Neural progenitor cell (in vitro differentiated cells): ENCODE data around the gene SMC3. TPM values are rescaled to one million over a fixed set of nuclear protein-coding genes. Genes with fewer than 3 reads are reported as not detected.
"Not testable (repeated sequence)": the region's sequence is repeated elsewhere in the genome, so short reads cannot be mapped to it uniquely, and the experiment has no call there.

Experiments used
- DNase-seq: peaks from one replicate; pipeline ENCODE4 v3.0.0-alpha.2; 2016; ENCODE audit warnings: low spot score
- H2AFZ ChIP-seq: fragments of 200-600 bp; sonication (generic); replicated peaks from 2 replicates; pipeline ENCODE4 v1.6.1; 2016; ENCODE audit warnings: antibody characterized with exemption
- H3F3A ChIP-seq: fragments of 200-600 bp; sonication (generic); 2 replicates; pipeline ENCODE4 v1.6.1; 2016; ENCODE audit warnings: antibody characterized with exemption, low read depth
- H3K27ac ChIP-seq: fragments of 200-600 bp; sonication (generic); 2 replicates; pipeline ENCODE4 v1.5.1; 2016; ENCODE audit warnings: mild to moderate bottlenecking
- H3K27me3 ChIP-seq: fragments of 200-600 bp; sonication (generic); 2 replicates; pipeline ENCODE4 v1.6.1; 2016; ENCODE audit warnings: mild to moderate bottlenecking, moderate library complexity
- H3K36me3 ChIP-seq: fragments of 200-600 bp; sonication (generic); 2 replicates; pipeline ENCODE4 v1.5.1; 2016
- H3K4me1 ChIP-seq: fragments of 200-600 bp; sonication (generic); 2 replicates; pipeline ENCODE4 v1.6.1; 2016; ENCODE audit warnings: mixed run types
- H3K4me2 ChIP-seq: fragments of 200-600 bp; sonication (generic); 2 replicates; pipeline ENCODE4 v1.6.1; 2016
- H3K4me3 ChIP-seq: fragments of 200-600 bp; sonication (generic); 2 replicates; pipeline ENCODE4 v1.5.1; 2016
- H3K79me2 ChIP-seq: fragments of 200-600 bp; sonication (generic); 2 replicates; pipeline ENCODE4 v1.6.1; 2016; ENCODE audit warnings: low read depth
- H3K9ac ChIP-seq: fragments of 200-600 bp; sonication (generic); 2 replicates; pipeline ENCODE4 v1.6.1; 2016
- H3K9me3 ChIP-seq: fragments of 200-600 bp; sonication (generic); 2 replicates; pipeline ENCODE4 v1.5.1; 2016; ENCODE audit warnings: low read depth
- H4K20me1 ChIP-seq: fragments of 200-600 bp; sonication (generic); 2 replicates; pipeline ENCODE4 v1.6.1; 2016; ENCODE audit warnings: low read depth
- H3K27ac Mint-ChIP-seq: 3 replicates; pipeline ENCODE4 v1.8.0; 2021; ENCODE audit warnings: mixed read lengths
- H3K27me3 Mint-ChIP-seq: 2 replicates; pipeline ENCODE4 v1.8.0; 2022; ENCODE audit warnings: low read depth, mild to moderate bottlenecking, inconsistent platforms, moderate library complexity, mixed read lengths; ENCODE audit not compliant: insufficient read depth
- H3K36me3 Mint-ChIP-seq: 3 replicates; pipeline ENCODE4 v1.8.0; 2021; ENCODE audit warnings: mixed read lengths
- H3K4me1 Mint-ChIP-seq: 3 replicates; pipeline ENCODE4 v1.8.0; 2021; ENCODE audit warnings: mixed read lengths
- H3K4me3 Mint-ChIP-seq: 3 replicates; pipeline ENCODE4 v1.8.0; 2021; ENCODE audit warnings: mild to moderate bottlenecking, moderate library complexity, mixed read lengths
- H3K9me3 Mint-ChIP-seq: 3 replicates; pipeline ENCODE4 v1.8.0; 2020; ENCODE audit warnings: mixed read lengths
- CTCF ChIP-seq: fragments of 200-600 bp; sonication (generic); IDR thresholded peaks from 2 replicates; pipeline ENCODE4 v1.5.1; 2017; ENCODE audit warnings: antibody characterized with exemption, mild to moderate bottlenecking
- EZH2 ChIP-seq: fragments of 200-600 bp; sonication (generic); IDR thresholded peaks from 2 replicates; pipeline ENCODE4 v1.6.1; 2017; ENCODE audit warnings: antibody characterized with exemption, mild to moderate bottlenecking, moderate library complexity
- EZH2phosphoT487 ChIP-seq: fragments of 200-600 bp; sonication (generic); IDR thresholded peaks from 2 replicates; pipeline ENCODE4 v1.6.1; 2017; ENCODE audit warnings: antibody characterized with exemption
- total RNA-seq: library from RNA; depleted of rRNA; stranded (reverse); fragments of >200 nt; gene quantifications from 2 replicates; pipeline ENCODE4 v1.2.3, GENCODE V29; 2015; ENCODE audit warnings: low replicate concordance

SMC3 gene
- total RNA-seq, 1 donor from 2014 or later = 109 TPM

DNA sequence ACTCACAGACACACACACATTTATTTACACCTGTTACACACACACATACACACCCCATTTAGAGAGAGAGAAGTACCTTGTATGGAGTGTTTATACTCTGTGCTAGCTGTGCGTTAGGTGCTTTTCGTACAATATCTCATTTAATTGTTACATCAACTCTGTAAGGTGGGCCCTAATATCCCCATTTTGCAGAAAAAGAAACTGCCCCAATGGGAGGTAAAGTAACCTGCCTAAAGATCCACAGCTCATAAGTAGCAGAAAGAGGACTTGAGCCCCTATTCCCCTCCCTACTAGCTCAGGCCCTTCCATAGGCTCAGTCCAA is 52.9 kb downstream of the SMC3 start:
- Histone ChIP-seq H3F3A (no peaks in the 10 kb centered on the region), H3K79me2 (no peaks in the 10 kb centered on the region), H3K27me3 (no peaks in the 10 kb centered on the region), H2AFZ (no peak overlapping the region), H3K4me3 (no peak overlapping the region), H3K27ac (no peak overlapping the region), H4K20me1 (no peaks in the 10 kb centered on the region), H3K4me2 (no peak overlapping the region), H3K9me3 (no peaks in the 10 kb centered on the region), H3K9ac (no peak overlapping the region), H3K36me3 (no peaks in the 10 kb centered on the region), H3K4me1 (no peaks in the 10 kb centered on the region)
- no peak for TF ChIP-seq EZH2
- TF ChIP-seq EZH2phosphoT487 = no peak
- TF ChIP-seq CTCF = no peak
- Mint-ChIP-seq H3K27me3 (peaks cover 5% of the 10 kb centered on the region), H3K4me3 (no peak overlapping the region), H3K36me3 (no peaks in the 10 kb centered on the region), H3K4me1 (peaks cover 14% of the 10 kb centered on the region), H3K9me3 (no peaks in the 10 kb centered on the region), H3K27ac (no peak overlapping the region)
- DNase-seq = no peak

GRCh38 chr10:110623316-110623715 is 55.8 kb downstream of the SMC3 start:
- DNase-seq, H3K79me2 ChIP-seq, H3K4me3 Mint-ChIP-seq, H3K9me3 Mint-ChIP-seq, H3K27ac Mint-ChIP-seq, H3K4me2 ChIP-seq, H2AFZ ChIP-seq, H4K20me1 ChIP-seq, H3K9me3 ChIP-seq, H3K4me3 ChIP-seq, H3F3A ChIP-seq, H3K27me3 ChIP-seq, H3K27me3 Mint-ChIP-seq, H3K27ac ChIP-seq, H3K36me3 Mint-ChIP-seq, H3K4me1 Mint-ChIP-seq, H3K9ac ChIP-seq, H3K36me3 ChIP-seq, H3K4me1 ChIP-seq: not testable (repeated sequence)

GRCh38 chr10:110625356-110625894 is 57.9 kb downstream of the SMC3 start:
- Mint-ChIP-seq H3K4me1 (peaks cover 8% of the 10 kb centered on the region), H3K4me3 (no peak overlapping the region), H3K9me3 (no peaks in the 10 kb centered on the region), H3K27ac (no peak overlapping the region), H3K27me3 (peaks cover 6% of the 10 kb centered on the region), H3K36me3 (no peaks in the 10 kb centered on the region)
- no peaks in the 10 kb centered on the region for H3F3A ChIP-seq
- H3K4me3 ChIP-seq = no peak overlapping the region
- peaks cover 6% of the 10 kb centered on the region for H3K4me1 ChIP-seq
- no peak overlapping the region for H3K27ac ChIP-seq
- no peak for DNase-seq
- no peak overlapping the region for H3K4me2 ChIP-seq
- H2AFZ ChIP-seq = no peak overlapping the region
- TF ChIP-seq CTCF (no peak), EZH2 (no peak), EZH2phosphoT487 (no peak)
- no peaks in the 10 kb centered on the region for H3K9me3 ChIP-seq
- no peaks in the 10 kb centered on the region for H3K27me3 ChIP-seq
- H4K20me1 ChIP-seq = no peaks in the 10 kb centered on the region
- H3K36me3 ChIP-seq = no peaks in the 10 kb centered on the region
- H3K9ac ChIP-seq = no peak overlapping the region
- no peaks in the 10 kb centered on the region for H3K79me2 ChIP-seq

DNA sequence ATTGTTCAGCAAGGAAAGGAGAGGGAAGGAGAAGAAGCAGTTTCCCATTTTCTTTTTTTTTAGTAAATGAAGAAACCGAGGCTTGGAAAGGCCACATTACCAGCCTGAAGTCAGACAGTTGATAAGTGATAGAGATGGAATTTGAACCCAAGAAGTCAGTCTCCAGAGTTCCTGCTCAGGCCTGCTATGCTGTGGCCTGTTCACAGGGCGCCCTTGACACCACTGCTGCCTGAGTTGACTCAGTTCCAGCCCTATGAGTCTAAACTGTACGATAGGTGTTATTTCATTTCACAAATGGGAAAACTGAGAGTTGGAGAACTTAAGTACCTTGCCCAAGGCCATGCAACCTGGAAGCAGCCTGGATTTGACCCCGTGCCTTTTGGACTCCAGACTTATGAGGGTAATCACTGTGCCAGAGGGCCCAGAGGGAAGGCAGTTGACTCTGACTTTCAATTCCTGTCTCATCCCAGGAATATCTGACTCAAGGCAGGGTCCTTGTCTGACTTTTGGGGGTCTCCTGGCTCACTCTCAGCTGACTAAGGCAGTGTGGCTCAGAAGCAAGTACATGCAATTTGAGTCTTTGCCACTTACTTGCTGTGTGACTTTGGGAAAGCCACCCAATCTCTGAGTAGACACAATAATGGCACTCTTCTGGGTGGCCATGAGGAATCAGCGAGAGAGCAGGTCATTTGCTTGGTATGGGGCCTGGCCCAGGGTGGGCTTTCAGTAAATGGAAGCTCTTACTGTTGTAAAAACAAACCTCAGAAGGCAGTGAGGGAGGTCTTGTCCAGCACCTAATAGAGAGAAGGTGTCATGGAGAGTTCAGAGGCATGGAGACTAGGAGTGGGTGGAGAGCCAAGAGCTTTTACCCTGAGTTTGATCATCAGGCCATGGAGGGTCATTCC is 58.7 kb downstream of the SMC3 start:
- H3K4me2 ChIP-seq = no peak overlapping the region
- no peak overlapping the region for H3K4me3 ChIP-seq
- Mint-ChIP-seq H3K9me3 (no peaks in the 10 kb centered on the region), H3K4me3 (no peak overlapping the region), H3K27ac (no peak overlapping the region), H3K4me1 (peaks cover 8% of the 10 kb centered on the region), H3K36me3 (no peaks in the 10 kb centered on the region), H3K27me3 (peaks cover 5% of the 10 kb centered on the region)
- H3K27me3 ChIP-seq = no peaks in the 10 kb centered on the region
- no peak overlapping the region for H3K9ac ChIP-seq
- no peaks in the 10 kb centered on the region for H4K20me1 ChIP-seq
- H3K27ac ChIP-seq = no peak overlapping the region
- no peak for DNase-seq
- peaks cover 6% of the 10 kb centered on the region for H3K4me1 ChIP-seq
- no peaks in the 10 kb centered on the region for H3F3A ChIP-seq
- no peaks in the 10 kb centered on the region for H3K9me3 ChIP-seq
- H2AFZ ChIP-seq = no peak overlapping the region
- no peaks in the 10 kb centered on the region for H3K36me3 ChIP-seq
- no peak for TF ChIP-seq CTCF
- TF ChIP-seq EZH2phosphoT487 = no peak
- no peak for TF ChIP-seq EZH2
- no peaks in the 10 kb centered on the region for H3K79me2 ChIP-seq
